Urothelium cell line (cell line): ENCODE results near the gene HES6.
"Not testable (repeated sequence)": the region's sequence is repeated elsewhere in the genome, so short reads cannot be mapped to it uniquely, and the experiment has no call there.

Experiments
- DNase-seq: peaks from one replicate; pipeline ENCODE4 v3.0.0; 2011; ENCODE audit warnings: low spot score, mixed read lengths
- FAIRE-seq: peaks from 2 replicates; lab custom pipeline; 2011; peaks lifted over from hg19 to GRCh38; lab: Jason Lieb, UNC

HES6 gene

DNA sequence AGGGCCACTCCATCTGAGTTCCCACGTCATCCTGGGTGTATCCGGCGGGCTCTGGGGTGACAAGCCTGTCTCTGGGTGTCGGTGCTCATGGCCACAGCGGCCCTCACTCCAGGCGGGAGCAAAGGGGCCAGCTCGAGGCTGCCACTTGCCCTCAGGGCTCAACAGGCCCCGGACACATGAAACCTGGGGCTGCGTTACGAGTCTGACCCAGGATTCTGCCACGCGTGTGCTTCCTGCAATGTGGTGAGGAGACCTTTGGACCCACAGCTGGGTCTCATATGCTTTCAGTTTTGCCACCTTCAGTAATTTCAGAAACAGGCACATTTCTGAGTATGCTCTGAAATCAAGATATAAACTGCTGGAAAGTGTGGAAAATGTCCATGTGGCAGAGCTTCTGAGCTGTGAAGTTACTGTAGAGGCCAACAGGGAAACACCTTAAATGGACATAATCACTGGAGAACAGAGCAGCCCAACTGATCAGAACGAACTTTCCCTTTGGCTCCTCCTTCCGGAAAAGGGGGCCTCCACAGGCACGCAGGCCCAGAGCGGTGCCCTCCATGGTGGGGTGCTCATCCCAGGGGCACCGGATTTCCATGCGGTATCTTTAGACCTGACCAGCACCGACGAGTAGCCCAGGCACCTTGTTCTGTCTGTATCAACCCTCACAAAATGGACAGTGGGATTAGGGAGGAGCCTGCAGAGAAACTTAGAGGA is 34.5 kb upstream of the HES6 start:
- no peak for FAIRE-seq

DNA sequence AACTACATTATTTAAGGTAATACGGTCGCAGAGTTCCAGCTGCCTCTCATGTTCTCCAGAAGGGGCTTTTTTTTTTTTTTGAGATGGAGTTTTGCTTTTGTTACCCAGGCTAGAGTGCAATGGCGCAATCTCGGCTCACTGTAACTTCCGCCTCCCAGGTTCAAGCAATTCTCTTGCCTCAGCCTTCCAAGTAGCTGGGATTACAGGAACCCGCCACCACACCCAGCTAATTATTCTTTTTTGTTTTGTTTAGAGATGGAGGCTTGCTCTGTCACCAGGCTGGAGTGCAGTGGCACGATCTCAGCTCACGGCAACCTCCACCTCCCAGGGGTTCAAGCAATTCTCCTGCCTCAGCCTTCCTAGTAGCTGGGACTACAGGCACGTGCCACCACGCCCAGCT is 33.6 kb upstream of the HES6 start:
- DNase-seq, FAIRE-seq: not testable (repeated sequence)

More for the DNA sequence above, 34.5 kb upstream of the HES6 start:
- no peak for DNase-seq

DNA sequence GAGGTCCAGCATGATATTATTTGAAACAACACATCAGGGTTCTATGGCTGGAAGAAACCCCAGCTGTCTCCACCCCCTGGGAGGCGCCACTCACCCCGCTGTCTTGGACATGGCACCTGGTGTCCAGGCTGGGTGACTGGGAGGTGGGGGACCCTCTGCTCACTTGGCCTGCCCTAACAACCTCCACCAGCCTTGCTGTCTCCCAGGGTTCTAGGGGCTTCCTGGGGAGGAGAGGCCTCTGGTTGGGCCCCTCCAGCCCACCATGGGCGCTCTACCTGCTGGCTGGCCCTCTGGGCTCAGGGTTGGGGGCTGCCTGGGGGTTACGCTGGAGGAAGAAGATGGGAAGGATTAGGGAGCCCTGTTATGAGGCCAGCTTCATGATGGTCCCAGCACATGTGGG is 32.3 kb upstream of the HES6 start:
- no peak for FAIRE-seq
- DNase-seq: no peak

DNA sequence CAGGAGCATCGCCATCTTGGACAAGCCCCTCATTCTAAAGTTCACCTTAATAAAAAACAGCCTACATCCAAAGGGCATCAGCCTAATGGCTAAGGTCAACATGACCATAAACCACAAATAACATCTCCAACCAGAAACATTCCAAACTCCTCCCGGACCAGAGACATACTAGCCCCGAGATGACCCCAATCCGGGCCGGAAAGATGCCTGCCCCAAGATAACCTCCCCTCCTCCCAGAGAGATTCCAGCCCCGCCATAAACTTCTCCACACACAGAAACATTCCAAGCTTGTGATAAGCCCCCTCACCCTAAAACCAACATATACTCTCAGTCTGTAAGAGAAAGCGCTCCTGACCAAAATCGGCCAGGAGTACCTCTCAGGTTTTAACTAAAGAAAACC is 31.8 kb upstream of the HES6 start:
- not testable (repeated sequence) for FAIRE-seq

DNA sequence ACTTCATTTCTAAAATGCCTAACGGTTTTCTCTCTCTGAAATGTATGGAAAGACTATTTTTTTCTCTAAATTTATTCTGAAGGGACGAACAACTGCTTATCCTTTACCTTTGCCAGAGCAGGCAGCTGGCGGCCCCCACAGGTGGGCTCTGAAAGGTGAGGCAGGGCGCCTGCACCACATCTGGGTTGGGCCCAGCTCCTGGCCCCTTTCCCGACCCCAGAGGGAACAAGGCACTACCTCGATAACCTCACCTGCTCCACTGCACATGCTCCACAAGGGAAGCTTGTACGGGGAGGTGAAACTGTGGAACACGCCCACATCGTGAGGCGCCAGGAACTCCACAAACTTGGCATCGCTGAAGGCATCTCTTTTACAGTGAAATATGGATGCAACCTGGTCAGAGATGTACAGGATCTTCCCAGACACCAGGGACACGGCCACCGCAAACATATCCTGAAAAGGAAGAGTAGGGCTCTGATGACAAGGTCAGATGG is 31.3 kb upstream of the HES6 start:
- FAIRE-seq: no peak
- no peak for DNase-seq

More for the DNA sequence above, 31.8 kb upstream of the HES6 start:
- not testable (repeated sequence) for DNase-seq

DNA sequence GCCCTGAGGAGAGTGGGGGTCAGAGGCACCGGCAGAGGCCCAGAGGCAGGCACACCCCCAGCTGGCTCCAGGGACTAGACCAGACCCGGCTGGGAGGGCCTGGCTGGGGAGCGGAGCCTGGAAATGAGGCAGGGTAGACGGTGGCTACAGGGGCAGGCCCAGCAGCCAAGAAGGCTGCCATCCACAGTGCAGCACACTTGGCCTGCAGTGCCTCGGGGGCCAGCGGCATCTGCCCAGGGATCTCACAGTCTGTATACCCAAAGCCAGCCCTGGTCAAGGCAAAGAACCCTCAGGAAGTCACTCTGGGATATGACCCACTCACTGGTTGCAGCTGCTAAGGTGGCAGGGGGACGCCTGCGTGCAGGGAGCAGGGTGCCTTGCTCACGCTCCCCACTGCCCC is 30.8 kb upstream of the HES6 start:
- no peak for FAIRE-seq

DNA sequence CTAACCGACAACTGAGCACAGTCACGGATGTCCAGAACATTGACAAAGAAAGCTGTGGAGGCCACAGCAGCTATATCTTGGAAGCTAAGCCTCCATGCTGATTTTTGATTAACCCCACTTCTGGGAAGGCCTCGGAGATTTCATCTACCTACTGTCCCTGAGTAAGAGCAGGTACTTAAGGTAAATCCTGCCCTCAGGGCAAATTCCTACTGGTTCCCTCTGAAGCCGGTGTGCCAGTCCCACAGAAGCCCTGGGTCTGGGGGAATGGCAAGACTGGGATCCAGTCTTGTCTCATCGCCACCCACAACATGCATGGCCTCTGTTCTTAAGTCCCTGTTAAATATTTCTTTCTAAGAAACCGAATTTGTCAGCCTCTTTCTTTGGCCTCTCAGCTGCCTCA is 29.9 kb upstream of the HES6 start:
- DNase-seq (no peak), FAIRE-seq (no peak)

More for the DNA sequence above, 30.8 kb upstream of the HES6 start:
- no peak for DNase-seq

DNA sequence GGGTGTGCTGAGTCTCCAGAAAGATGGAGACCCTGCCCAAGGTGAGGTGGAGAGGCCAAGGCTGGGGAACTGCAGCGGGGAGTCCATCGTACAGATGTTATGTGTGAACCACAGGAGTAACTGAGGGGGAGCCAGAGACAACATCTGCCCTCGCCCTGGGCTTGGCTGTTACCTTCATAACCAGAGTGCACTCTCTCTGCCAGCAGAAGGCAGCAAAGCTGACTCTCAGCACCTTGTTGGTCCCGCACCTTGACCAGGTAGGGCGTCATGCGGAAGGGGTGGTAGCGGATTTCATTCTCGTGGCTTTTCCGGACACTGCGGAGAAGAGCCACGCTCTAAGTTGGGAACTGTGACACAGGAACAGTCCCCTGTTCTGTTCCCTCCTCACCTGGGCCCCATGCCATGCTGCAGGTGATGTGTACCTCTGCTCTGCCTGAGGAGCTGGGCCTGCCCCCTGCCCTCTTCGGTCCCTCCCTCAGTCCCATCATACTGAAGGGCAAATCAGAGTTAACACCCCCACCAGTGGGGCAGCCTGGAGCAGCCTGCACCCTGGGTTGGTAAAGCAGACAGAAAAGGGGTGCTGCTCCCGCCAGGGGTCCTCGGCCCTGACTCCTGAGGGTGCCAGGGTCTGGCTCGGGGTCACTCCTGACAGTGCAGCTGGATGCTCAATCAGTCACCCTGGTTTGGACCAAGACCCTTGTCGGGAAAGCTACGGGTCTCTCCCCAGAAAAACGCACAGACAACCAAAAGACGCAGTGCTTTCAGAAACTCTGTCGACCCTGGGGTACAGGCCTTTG is 28.2 kb upstream of the HES6 start:
- DNase-seq: no peak
- no peak for FAIRE-seq

DNA sequence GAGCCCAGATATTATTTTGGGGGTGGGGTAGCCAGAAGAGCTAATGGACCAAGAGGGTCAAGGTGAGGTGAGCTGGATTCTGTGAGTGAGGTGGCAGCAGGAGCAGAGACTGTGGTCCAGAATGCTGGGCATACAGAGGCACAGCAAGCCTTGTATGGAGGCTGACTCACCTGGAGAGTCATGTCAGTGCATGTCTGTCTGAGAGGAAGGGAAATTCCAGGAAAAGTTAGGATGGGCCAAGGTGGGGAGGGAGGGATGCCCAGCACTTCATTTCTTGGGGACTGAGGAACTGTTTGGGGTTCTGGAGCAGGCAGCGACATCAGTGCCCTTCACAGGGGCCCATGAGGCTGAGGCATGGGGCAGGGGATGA is 27.5 kb upstream of the HES6 start:
- DNase-seq (peak; percentile 57), FAIRE-seq (no peak)

DNA sequence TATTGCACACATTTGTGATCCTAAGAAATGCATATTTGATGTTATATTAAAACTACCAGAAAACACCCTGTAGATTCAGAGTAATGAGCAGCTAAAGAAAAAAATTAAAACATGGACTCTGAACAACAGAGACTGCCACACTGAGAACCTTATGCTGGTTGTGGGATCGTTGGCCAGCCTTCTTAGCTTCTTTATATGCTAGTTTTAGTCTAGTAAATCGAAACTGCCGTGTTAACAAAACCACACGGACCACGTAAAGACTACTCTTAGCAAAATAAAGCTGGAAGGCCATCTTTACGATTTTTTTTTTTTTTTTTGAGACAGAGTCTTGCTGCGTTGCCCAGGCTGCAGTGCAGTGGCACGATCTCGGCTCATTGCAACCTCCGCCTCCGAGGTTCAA is 25.8 kb upstream of the HES6 start:
- DNase-seq (no peak), FAIRE-seq (no peak)

DNA sequence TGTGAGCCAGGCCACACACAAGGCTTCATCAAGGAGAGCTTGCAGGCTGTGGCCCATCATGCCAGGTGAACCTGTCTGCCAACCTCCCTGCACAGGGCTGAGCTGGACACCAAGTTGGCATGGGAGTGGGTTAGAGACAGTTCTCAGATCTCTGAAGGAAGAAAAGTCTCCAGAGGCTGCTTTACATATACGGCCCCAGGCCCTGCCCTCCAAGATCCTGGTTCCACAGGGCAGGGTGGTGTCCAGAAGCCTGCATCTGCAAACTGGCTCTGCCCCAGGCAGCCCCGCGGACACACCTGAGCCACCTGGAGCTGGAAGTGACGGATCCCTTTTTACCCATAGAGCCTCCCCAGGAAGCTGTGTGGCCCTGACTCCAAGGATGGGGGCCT is 24.2 kb upstream of the HES6 start:
- DNase-seq: no peak
- no peak for FAIRE-seq

DNA sequence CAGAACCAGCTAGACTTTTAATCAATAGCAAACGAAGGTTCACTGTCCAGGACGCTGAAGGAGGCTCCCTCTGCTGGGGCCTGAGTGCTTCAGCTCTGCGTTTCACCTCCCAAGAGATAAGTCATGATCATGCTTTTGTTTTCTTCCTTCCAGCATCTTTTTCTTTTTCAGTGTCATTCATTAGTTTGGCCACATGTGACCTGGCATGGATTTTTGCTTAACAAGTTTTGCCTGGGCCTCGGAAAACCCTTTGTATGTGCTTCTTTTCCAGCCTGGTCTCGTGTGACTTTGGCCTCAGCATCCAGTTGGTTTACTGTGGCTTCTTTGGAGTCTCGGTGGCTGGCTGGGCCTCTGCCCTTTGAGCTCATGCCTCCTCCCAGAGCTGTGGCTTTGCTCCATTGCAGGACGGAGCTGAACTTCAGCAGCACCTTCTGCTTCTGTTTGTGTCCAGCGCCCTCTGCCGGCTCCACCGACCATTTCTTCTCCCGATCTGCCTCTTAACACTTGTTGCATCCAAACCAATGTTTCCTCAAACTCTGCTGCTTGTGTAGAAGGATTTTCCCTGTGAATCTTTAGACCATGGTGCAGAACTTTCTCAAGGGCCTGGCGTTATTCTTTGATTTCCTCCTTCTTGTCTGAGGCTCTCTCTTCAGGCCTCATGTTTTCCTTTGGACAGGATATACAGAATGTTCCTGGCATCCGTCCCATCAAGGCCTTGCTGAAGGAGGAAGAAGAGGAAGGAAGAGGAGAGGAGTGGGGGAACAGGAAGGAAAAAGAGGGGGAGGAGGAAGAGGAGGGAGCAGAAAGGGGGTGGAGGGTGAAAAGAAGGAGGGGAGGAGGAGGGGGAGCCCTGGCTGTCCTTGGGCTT is 23.6 kb upstream of the HES6 start:
- peak; percentile 68 for DNase-seq
- no peak for FAIRE-seq

DNA sequence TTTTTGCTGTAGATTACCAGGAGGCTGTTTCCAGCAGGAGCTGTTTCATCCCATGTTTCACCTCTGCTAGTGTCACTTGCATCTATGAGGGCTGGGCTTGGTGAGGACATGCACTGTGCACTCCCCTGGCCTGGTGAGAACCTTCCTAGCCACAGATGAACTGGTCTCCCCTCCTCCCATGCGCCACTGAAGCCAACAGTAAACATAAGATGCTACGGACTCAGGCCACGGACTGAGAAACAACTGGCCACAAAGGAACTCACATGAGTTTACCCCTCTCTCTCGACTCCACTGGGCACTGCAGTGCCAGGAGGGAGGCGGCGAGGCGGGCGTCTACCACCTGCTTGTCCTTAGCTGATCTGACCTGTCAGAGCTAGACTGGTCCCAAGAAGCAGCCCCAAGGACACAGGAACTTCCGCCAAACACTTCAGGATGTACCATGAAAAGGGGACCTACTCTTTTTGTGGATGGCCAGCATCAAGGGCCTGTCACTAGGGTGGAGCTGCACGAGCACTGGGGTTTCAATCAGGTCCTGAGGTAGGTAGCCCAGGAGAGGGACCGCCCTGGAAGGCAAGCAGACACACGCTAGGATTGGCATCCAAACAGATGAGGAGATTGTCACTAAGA is 22.8 kb upstream of the HES6 start:
- FAIRE-seq (no peak), DNase-seq (no peak)

DNA sequence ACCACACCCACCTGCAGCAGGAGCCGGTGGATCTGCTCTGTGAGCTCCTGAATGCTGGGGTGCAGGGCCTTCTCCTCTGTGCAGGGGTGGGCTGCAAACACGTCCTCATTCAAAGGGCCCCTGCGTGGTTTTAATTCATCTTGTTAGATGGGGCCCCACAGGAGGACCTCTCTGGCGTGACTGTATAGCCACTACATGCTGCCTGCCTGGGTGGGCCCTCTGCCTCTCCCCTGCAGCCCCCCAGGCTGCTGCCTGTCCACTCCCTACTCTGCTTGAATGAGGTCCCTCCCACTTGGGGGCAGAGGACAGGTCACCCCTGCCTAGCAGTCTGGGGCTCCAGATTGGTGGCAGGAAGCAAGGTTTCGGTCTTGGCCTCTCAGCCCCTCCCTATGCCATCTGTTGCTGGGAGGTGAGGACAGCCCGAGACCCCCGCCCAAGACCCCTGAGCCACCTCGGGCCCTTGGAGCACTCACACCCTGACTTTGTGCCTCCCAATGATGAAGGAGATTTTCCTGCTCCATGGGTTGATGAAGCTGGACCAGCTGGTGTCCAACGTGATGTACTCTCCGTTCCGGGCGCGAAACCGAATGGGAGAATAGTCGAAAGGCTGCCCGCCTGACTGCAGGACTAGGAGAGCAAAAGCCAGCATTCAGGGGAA is 22.0 kb upstream of the HES6 start:
- DNase-seq (no peak), FAIRE-seq (no peak)

DNA sequence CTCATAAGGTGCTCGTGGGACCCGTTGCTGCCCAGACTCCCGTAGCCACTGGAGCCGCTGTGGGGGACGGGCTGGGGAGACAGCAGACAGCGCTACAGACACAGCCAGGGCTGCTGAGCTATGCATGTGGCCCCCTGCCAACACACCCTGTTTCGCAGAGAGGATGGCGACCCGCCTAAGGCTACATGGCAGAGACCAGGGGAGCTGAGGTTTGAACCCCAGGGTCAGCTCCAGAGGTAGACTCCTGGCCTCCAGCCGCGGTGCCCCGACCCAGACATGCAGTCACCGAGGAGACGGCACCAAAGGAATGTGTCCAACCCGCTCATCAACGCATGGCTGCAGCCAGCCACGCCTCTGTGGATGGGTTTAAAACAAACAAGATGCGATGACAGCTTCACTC is 21.0 kb upstream of the HES6 start:
- no peak for DNase-seq

DNA sequence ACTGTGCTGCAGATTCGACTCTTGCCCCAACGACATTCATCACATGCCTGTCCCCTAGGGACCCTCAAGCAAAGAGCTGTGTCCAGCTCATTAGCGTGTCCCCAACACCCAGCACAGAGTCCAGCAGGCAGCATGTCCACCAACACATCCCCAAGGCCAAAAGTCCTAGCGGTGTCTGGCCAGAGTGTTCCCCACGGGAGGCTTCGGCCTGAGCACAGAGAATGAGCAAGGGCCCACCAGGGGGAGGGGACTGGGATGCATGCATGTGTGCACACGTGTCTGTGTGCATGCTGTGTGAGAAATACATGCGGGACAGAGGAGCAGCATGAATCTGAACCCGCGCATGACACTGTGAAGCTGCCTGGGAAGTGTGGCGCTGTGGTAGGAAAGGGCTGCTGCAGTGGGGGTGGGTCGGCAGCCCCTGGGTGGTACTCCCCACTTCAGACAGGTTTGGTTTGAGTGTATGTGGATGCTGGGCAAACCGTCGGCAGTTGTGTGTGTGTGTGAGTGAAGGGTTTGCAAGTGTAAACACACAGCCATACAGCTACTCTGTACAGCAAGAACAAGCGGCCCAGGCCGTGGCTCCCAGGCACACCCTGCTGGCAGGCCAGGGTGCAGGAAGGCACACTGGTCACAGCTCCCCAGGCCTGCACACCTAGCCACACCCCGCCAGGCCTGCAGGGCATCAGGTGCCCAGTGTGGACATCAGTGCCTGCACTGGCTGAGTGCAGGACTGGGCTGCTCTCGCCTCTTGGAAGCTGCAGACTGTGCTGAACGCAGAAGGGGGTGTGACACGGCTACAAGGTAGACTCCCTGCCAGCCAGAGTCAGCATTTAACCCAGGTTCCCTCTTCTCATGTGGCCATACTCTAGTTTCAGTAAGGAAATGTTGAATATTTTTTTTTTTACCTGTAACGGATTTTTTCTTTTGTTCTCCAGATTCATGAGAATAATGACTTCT is 19.5 kb upstream of the HES6 start:
- no peak for FAIRE-seq

More for the DNA sequence above, 21.0 kb upstream of the HES6 start:
- FAIRE-seq: no peak

DNA sequence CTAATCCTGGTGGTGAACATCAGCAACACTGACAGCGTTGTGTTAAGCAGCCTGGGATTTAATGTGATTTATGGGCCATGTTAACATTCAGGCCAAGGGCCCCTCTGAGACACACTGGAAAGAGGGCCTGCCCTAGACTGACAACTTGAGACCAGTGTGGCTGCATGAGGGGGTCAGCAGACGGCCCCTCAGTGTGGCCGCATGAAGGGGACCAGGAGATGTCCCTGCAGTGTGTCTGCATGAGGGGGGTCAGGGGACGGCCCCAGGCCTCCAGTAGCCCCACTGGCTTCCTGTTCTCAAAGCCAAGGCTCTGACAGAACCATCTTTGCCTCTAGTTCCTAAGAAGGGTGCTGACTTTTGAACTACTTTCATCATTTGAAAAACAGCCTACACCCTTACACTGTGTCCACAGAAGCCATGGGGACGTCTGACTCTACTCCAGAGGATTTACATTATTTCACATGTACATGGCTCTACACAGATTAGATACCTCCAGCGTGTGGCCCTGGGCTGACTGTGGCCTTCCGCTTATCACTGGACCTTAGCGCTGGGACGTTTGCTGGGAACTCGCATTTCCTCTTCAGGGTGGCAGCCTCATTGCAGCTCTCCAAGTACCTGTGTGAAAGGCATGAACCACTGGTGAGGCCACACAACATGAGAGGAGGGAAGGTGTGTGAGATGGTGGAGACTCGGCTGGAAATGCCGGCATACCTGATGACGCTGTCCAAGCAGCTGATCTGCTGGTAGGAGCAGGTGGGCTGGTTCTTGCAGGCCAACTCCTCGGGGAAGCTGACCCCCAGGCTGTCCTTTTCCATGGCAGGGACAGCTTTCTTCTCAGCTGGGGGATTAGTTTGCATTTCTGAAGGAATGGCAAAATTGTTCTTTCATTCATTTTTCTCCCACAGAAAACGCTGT is 18.2 kb upstream of the HES6 start:
- FAIRE-seq (no peak), DNase-seq (no peak)

More for the DNA sequence above, 19.5 kb upstream of the HES6 start:
- no peak for DNase-seq

DNA sequence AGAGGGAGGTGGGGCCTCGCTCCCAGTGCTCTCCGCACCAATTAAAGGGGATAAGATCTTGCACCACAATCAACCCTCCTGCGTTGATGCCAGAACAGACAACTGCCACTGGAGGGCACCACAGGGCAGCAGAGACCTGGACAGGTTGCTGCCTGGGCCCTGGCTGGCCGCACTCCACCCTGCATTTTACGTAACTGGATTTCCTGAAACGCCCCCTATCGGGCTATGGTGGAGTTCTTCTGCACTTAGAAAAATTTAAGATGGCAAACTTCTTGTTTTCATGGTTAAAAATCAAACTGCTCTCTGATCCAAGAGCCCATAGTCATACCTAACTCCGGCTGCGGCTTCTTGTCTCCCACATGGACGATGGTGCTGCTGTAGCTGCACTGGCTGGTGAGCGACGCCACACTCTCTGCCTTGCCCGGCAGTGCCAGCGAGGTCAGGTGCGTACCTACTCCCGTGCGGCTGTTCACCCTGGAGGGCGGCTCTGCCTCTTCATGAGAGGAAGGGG is 16.8 kb upstream of the HES6 start:
- no peak for FAIRE-seq
- DNase-seq: peak; percentile 91
